ENCODE measurements around the gene ZBTB20. TPM values are rescaled to one million over a fixed set of nuclear protein-coding genes. Genes with fewer than 3 reads are reported as not detected.

ZBTB20 gene
- total and polyA plus RNA-seq, 2 of the 4 experiments (the other 2 are of a cell fraction), result 0.75 to 14.7 TPM

- Histone ChIP-seq H3K9me1 (ENCODE audit: insufficient read depth, low read length) (no peaks in the 10 kb centered on the region), H3K14ac (replicated peaks; ENCODE audit: low read depth, low read length) (no peak overlapping the region), H2BK15ac (ENCODE audit: low read depth, low read length) (no peak overlapping the region), H4K5ac (ENCODE audit: low read depth, low read length) (no peak overlapping the region), H3K56ac (ENCODE audit: extremely low read depth, insufficient read depth, low read length) (no peak overlapping the region), H3K4me3 (ENCODE audit: insufficient read depth, low read depth, low read length) (no peak overlapping the region), H3K27me3 (ENCODE audit: control insufficient read depth, insufficient read depth, low read length) (no peaks in the 10 kb centered on the region), H2AFZ (replicated peaks; ENCODE audit: low read length, poor library complexity) (no peak overlapping the region), H4K91ac (ENCODE audit: insufficient read depth, low read depth, low read length) (no peak overlapping the region), H3K27ac (ENCODE audit: insufficient read depth, low read length) (no peak overlapping the region), H4K20me1 (ENCODE audit: insufficient read depth, low read length) (no peaks in the 10 kb centered on the region), H2AK9ac (replicated peaks; ENCODE audit: low read depth, low read length, poor library complexity) (no peak overlapping the region), H3K4me1 (ENCODE audit: control insufficient read depth, insufficient read depth, low read length) (no peaks in the 10 kb centered on the region), H3K36me3 (ENCODE audit: control insufficient read depth, insufficient read depth, low read length) (no peaks in the 10 kb centered on the region), H3K79me1 (ENCODE audit: low read depth in 1 of 2, low read length in 2 of 2) (no peaks in the 10 kb centered on the region), H3K9me3 (ENCODE audit: control insufficient read depth, insufficient read depth, low read length) (no peaks in the 10 kb centered on the region), H3K18ac (ENCODE audit: low read depth, low read length) (no peak overlapping the region), H3K4me2 (ENCODE audit: low read depth, low read length) (no peak overlapping the region), H2BK20ac (ENCODE audit: low read depth, low read length) (no peak overlapping the region), H2AK5ac (ENCODE audit: low read depth, low read length) (no peak overlapping the region), H3K4ac (ENCODE audit: low read depth, low read length) (no peak overlapping the region), H2BK5ac (ENCODE audit: low read depth, low read length, poor library complexity, severe bottlenecking) (no peak overlapping the region), H4K8ac (ENCODE audit: low read depth in 2 of 2, low read length in 2 of 2) (no peak overlapping the region), H2BK120ac (ENCODE audit: low read depth, low read length) (no peak overlapping the region), H3K23ac (ENCODE audit: low read depth, low read length) (no peak overlapping the region), H3K9ac (ENCODE audit: low read depth, low read length) (no peak overlapping the region)
- dilution Hi-C loops (cut with HindIII; ENCODE audit: low sequenced_read_pairs, unreplicated experiment), result no loop called here
- TF ChIP-seq MAZ (IDR thresholded peaks at IDR 0.05; ENCODE audit: borderline replicate concordance, low read depth, low read length), result no peak
- TF ChIP-seq FOS (IDR thresholded peaks at IDR 0.05; ENCODE audit: low read depth, low read length), result no peak
- TF ChIP-seq, protein P1, sequence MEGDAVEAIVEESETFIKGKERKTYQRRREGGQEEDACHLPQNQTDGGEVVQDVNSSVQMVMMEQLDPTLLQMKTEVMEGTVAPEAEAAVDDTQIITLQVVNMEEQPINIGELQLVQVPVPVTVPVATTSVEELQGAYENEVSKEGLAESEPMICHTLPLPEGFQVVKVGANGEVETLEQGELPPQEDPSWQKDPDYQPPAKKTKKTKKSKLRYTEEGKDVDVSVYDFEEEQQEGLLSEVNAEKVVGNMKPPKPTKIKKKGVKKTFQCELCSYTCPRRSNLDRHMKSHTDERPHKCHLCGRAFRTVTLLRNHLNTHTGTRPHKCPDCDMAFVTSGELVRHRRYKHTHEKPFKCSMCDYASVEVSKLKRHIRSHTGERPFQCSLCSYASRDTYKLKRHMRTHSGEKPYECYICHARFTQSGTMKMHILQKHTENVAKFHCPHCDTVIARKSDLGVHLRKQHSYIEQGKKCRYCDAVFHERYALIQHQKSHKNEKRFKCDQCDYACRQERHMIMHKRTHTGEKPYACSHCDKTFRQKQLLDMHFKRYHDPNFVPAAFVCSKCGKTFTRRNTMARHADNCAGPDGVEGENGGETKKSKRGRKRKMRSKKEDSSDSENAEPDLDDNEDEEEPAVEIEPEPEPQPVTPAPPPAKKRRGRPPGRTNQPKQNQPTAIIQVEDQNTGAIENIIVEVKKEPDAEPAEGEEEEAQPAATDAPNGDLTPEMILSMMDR (conservative IDR thresholded peaks at IDR 0.05; ENCODE audit: low read depth, low read length), result no peak
- TF ChIP-seq POLR2A (IDR thresholded peaks at IDR 0.05; ENCODE audit: low read depth, low read length), result no peak
- TF ChIP-seq MXI1 (IDR thresholded peaks at IDR 0.05; ENCODE audit: borderline replicate concordance, low read depth, low read length), result no peak
- TF ChIP-seq BHLHE40 (IDR thresholded peaks at IDR 0.05; ENCODE audit: low read depth, low read length), result no peak
- no peak for TF ChIP-seq CEBPB (IDR thresholded peaks at IDR 0.05; ENCODE audit: low read depth, low read length)
- no peak for TF ChIP-seq SMC3 (IDR thresholded peaks at IDR 0.05; ENCODE audit: low read depth, low read length)
- no peak for TF ChIP-seq NFE2L2 (IDR thresholded peaks at IDR 0.05; ENCODE audit: low read depth, low read length)
- no peak for TF ChIP-seq ELK1 (IDR thresholded peaks at IDR 0.05; ENCODE audit: borderline replicate concordance, low read depth, low read length)
- TF ChIP-seq USF2 (IDR thresholded peaks at IDR 0.05; ENCODE audit: low read depth, low read length), result no peak
- POLR2A ChIA-PET (ENCODE audit: unreplicated experiment), result no interaction called here
- no CpG with 5 or more reads among the region's 1 CpG for WGBS, 2 experiments (ENCODE audit: extremely low coverage in 2 of 2, insufficient read length in 1 of 2)
- no TSS peak for BruUV-seq (replicated peaks)
- in situ Hi-C loops (cut with MboI; ENCODE audit: low sequenced_read_pairs), result no loop called here
- DNase-seq (peak; percentile 12), ATAC-seq (ENCODE audit: low read depth) (no peak)
- intact Hi-C loops (cut with micrococcal nuclease), result no loop called here
- CTCF ChIA-PET, result no interaction called here
Measured at GRCh38 chr3:115022835-115023398, 124.2 kb downstream of the ZBTB20 start.

Data from IMR-90 (cell line).